ENCODE data around the gene MAP2K5. TPM values are rescaled to one million over a fixed set of nuclear protein-coding genes. Genes with fewer than 3 reads are reported as not detected.
A peak's percentile ranks its signal among the peaks of the same experiment; 100 is the strongest.

Gene MAP2K5
- total and polyA plus RNA-seq, 10 of the 15 experiments (the other 5 are each of a cell fraction or from before 2014, with no cell fraction given), result 1.3 to 19.4 (median 9.6) TPM

GRCh38 chr15:67533873-67534272, 8.6 kb upstream of the MAP2K5 start:
- CTCF ChIA-PET, result interaction anchor here (1.0 to 1.3 kb wide), 2 partner anchors 10 to 25 kb away, joined by 5 read pairs; no protein-coding TSS in a partner anchor
- no peak for TF ChIP-seq JUND (IDR thresholded peaks at IDR 0.05; ENCODE audit: low read depth, low read length)
- TF ChIP-seq NR2C2 (IDR thresholded peaks at IDR 0.05; ENCODE audit: borderline replicate concordance, control insufficient read depth, insufficient read length, low read depth), result no peak
- TF ChIP-seq TAF1 (IDR thresholded peaks at IDR 0.05; ENCODE audit: borderline replicate concordance, low read depth, low read length), result no peak
- TF ChIP-seq, protein P1, sequence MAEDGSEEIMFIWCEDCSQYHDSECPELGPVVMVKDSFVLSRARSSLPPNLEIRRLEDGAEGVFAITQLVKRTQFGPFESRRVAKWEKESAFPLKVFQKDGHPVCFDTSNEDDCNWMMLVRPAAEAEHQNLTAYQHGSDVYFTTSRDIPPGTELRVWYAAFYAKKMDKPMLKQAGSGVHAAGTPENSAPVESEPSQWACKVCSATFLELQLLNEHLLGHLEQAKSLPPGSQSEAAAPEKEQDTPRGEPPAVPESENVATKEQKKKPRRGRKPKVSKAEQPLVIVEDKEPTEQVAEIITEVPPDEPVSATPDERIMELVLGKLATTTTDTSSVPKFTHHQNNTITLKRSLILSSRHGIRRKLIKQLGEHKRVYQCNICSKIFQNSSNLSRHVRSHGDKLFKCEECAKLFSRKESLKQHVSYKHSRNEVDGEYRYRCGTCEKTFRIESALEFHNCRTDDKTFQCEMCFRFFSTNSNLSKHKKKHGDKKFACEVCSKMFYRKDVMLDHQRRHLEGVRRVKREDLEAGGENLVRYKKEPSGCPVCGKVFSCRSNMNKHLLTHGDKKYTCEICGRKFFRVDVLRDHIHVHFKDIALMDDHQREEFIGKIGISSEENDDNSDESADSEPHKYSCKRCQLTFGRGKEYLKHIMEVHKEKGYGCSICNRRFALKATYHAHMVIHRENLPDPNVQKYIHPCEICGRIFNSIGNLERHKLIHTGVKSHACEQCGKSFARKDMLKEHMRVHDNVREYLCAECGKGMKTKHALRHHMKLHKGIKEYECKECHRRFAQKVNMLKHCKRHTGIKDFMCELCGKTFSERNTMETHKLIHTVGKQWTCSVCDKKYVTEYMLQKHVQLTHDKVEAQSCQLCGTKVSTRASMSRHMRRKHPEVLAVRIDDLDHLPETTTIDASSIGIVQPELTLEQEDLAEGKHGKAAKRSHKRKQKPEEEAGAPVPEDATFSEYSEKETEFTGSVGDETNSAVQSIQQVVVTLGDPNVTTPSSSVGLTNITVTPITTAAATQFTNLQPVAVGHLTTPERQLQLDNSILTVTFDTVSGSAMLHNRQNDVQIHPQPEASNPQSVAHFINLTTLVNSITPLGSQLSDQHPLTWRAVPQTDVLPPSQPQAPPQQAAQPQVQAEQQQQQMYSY (CRISPR knock-in tag; IDR thresholded peaks at IDR 0.05), result no peak
- TF ChIP-seq FOXM1 (IDR thresholded peaks at IDR 0.05; ENCODE audit: low read depth, low read length), result no peak
- no peak for TF ChIP-seq MEF2B (IDR thresholded peaks at IDR 0.05; ENCODE audit: partially characterized antibody, poor library complexity, severe bottlenecking)
- no peak for TF ChIP-seq ATF7 (IDR thresholded peaks at IDR 0.05; ENCODE audit: low read depth)
- no peak for TF ChIP-seq CREM (IDR thresholded peaks at IDR 0.05; ENCODE audit: low read depth)
- TF ChIP-seq, protein P2, sequence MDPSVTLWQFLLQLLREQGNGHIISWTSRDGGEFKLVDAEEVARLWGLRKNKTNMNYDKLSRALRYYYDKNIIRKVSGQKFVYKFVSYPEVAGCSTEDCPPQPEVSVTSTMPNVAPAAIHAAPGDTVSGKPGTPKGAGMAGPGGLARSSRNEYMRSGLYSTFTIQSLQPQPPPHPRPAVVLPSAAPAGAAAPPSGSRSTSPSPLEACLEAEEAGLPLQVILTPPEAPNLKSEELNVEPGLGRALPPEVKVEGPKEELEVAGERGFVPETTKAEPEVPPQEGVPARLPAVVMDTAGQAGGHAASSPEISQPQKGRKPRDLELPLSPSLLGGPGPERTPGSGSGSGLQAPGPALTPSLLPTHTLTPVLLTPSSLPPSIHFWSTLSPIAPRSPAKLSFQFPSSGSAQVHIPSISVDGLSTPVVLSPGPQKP (IDR thresholded peaks at IDR 0.05; ENCODE audit: low read depth, low read length), result no peak
- no peak for TF ChIP-seq WRNIP1 (IDR thresholded peaks at IDR 0.05; ENCODE audit: borderline replicate concordance, low read depth, low read length)
- no peak for TF ChIP-seq ZNF217 (IDR thresholded peaks at IDR 0.05)
- no peak for TF ChIP-seq CUX1 (IDR thresholded peaks at IDR 0.05; ENCODE audit: insufficient replicate concordance, low read depth, low read length)

More at GRCh38 chr15:67533873-67534272, 8.6 kb upstream of the MAP2K5 start:
- no peaks in the 10 kb centered on the region; the same call in 2 of the 3 replicates for H3K9me3 ChIP-seq (replicated peaks; ENCODE audit: control insufficient read depth, insufficient read depth, low read length)
- H3K4me1 ChIP-seq (ENCODE audit: control insufficient read depth, insufficient read depth, low read length), result peaks cover 17% of the 10 kb centered on the region
- intact Hi-C loops (cut with micrococcal nuclease; ENCODE audit: unreplicated experiment), result no loop called here
- H3K27me3 ChIP-seq (replicated peaks in 1 of 2; ENCODE audit: control insufficient read depth in 2 of 2, insufficient read depth in 2 of 2, low read length in 1 of 2), result no peaks in the 10 kb centered on the region
- POLR2A ChIA-PET, result no interaction called here
- H4K20me1 ChIP-seq (ENCODE audit: control insufficient read depth, insufficient read depth), result no peaks in the 10 kb centered on the region
- no peaks in the 10 kb centered on the region for H3K79me2 ChIP-seq (ENCODE audit: control insufficient read depth, insufficient read depth, low read length)
- H3K27ac ChIP-seq (ENCODE audit: control insufficient read depth, insufficient read depth), result peak overlapping the region; percentile 45; the same call in 1 of the 2 replicates
- BruUV-seq (replicated peaks), result no TSS peak
- RAD21 ChIA-PET (ENCODE audit: unreplicated experiment), result interaction anchor here (2.5 kb wide), 1 partner anchor 12 kb away, joined by 13 read pairs; the partner anchor contains the start of gene C15orf61
- H3K9ac ChIP-seq (ENCODE audit: control insufficient read depth, insufficient read depth, low read length), result no peak overlapping the region
- H2AFZ ChIP-seq (ENCODE audit: control insufficient read depth, low read depth, low read length), result no peak overlapping the region
- DNase-seq (ENCODE audit: low read depth, low spot score) (no peak), ATAC-seq (no peak), FAIRE-seq (no peak)
- no peak overlapping the region for H3K4me3 ChIP-seq
- H3K36me3 ChIP-seq (ENCODE audit: control insufficient read depth in 2 of 2, insufficient read depth in 2 of 2, low read length in 1 of 2), result no peaks in the 10 kb centered on the region
- 94% methylated on average over 1 of the region's 1 CpG for WGBS (ENCODE audit: insufficient coverage, insufficient replicate concordance, low lambda C conversion rate, missing lambda C conversion rate)
- in situ Hi-C loops (cut with MboI), result loop anchor here (25.0 kb wide), 1 partner anchor 1278 kb away; the partner anchor contains the start of gene ANP32A
- SMC1A ChIA-PET (ENCODE audit: uncharacterized antibody, unreplicated experiment), result interaction anchor here (1.1 to 1.9 kb wide), 2 partner anchors 10 to 16 kb away, joined by 5 to 6 read pairs; no protein-coding TSS in a partner anchor
- 0 out of 2 replicates have a peak overlapping the region, but pooled peaks have one; percentile 9 for H3K4me2 ChIP-seq (ENCODE audit: control insufficient read depth, insufficient read depth)

Data from GM12878 (cell line).